Measurements from ENCODE around the gene HERC5. TPM values are rescaled to one million over a fixed set of nuclear protein-coding genes. Genes with fewer than 3 reads are reported as not detected.

The HERC5 gene
- total RNA-seq, 4 donors from 2014 or later: 8.1 to 9.7 (median 8.7) TPM

GRCh38 chr4:88514557-88515511 lies 57.9 kb downstream of the HERC5 start:
- TF ChIP-seq CTCF (IDR thresholded peaks at IDR 0.05) (no peak), POLR2A (IDR thresholded peaks at IDR 0.05) (no peak)
- Histone ChIP-seq H3K9me3 (no peaks in the 10 kb centered on the region), H3K36me3 (no peaks in the 10 kb centered on the region), H3K27ac (no peak overlapping the region), H3K27me3 (no peaks in the 10 kb centered on the region), H3K4me1 (no peaks in the 10 kb centered on the region), H3K4me3 (replicated peaks in 1 of 3) (no peak overlapping the region)
- intact Hi-C loops (cut with DNase I): loop anchor here (5.0 to 10.0 kb wide), 2 partner anchors 138 to 480 kb away; partner anchors contain the start of gene HERC6
- no peak for DNase-seq
- WGBS, 2 donors: 85 to 86% methylated on average over 8 of the region's 8 CpGs

- intact Hi-C loops (cut with DNase I): loop anchor here (5.0 to 10.0 kb wide), 2 partner anchors 139 to 482 kb away; partner anchors contain the start of gene HERC6
Observed at GRCh38 chr4:88516746-88517145, 59.8 kb downstream of the HERC5 start.

GRCh38 chr4:88517825-88518224 lies 60.9 kb downstream of the HERC5 start:
- Histone ChIP-seq H3K4me1 (peaks cover 6 to 7% of the 10 kb centered on the region in 2 donors), H3K4me3 (replicated peaks in 1 of 3) (no peak overlapping the region), H3K9me3 (no peaks in the 10 kb centered on the region), H3K36me3 (no peaks in the 10 kb centered on the region), H3K27ac (no peak overlapping the region), H3K27me3 (no peaks in the 10 kb centered on the region)
- no peak for DNase-seq
- whole genome bisulfite sequencing, 2 donors: 84 to 87% methylated on average over 3 of the region's 3 CpGs
- intact Hi-C loops (cut with DNase I): loop anchor here (5.0 to 10.0 kb wide), 2 partner anchors 141 to 483 kb away; partner anchors contain the start of gene HERC6
- no peak for TF ChIP-seq POLR2A (IDR thresholded peaks at IDR 0.05)
- no peak for TF ChIP-seq CTCF (IDR thresholded peaks at IDR 0.05)

More at GRCh38 chr4:88516746-88517145, 59.8 kb downstream of the HERC5 start:
- H3K27ac ChIP-seq: no peak overlapping the region
- H3K9me3 ChIP-seq: no peaks in the 10 kb centered on the region
- no peak for DNase-seq
- no peaks in the 10 kb centered on the region for H3K36me3 ChIP-seq
- WGBS, 2 donors: 91 to 92% methylated on average over 3 of the region's 3 CpGs
- TF ChIP-seq CTCF (IDR thresholded peaks at IDR 0.05): no peak
- no peak for TF ChIP-seq POLR2A (IDR thresholded peaks at IDR 0.05)
- no peaks in the 10 kb centered on the region for H3K27me3 ChIP-seq
- H3K4me1 ChIP-seq: no peaks in the 10 kb centered on the region
- H3K4me3 ChIP-seq (replicated peaks in 1 of 3): no peak overlapping the region

- no peaks in the 10 kb centered on the region for H3K36me3 ChIP-seq
- H3K27ac ChIP-seq: no peak overlapping the region
- H3K4me1 ChIP-seq: peaks cover 7% of the 10 kb centered on the region in 2 donors
- TF ChIP-seq CTCF (IDR thresholded peaks at IDR 0.05) (no peak), POLR2A (IDR thresholded peaks at IDR 0.05) (no peak)
- no peaks in the 10 kb centered on the region for H3K9me3 ChIP-seq
- H3K4me3 ChIP-seq (replicated peaks in 1 of 3): no peak overlapping the region
- intact Hi-C loops (cut with DNase I): loop anchor here (5.0 to 10.0 kb wide), 2 partner anchors 142 to 484 kb away; partner anchors contain the start of gene HERC6
- 90 to 93% methylated on average over 6 of the region's 6 CpGs for WGBS, 2 donors
- H3K27me3 ChIP-seq: no peaks in the 10 kb centered on the region
- no peak for DNase-seq
Observed at GRCh38 chr4:88518911-88519310, 62.0 kb downstream of the HERC5 start.
